ENCODE data around the gene DAZAP2.

- TF ChIP-seq GATA2 (IDR thresholded peaks at IDR 0.05; ENCODE audit: low read depth, low read length) (no peak), GATA3 (IDR thresholded peaks at IDR 0.05; ENCODE audit: low read depth, low read length) (no peak)
These were observed 2.3 kb downstream of the DAZAP2 start for GRCh38 chr12:51240971-51241370.
